ENCODE measurements around the gene PTPRT.

Gene PTPRT

DNA sequence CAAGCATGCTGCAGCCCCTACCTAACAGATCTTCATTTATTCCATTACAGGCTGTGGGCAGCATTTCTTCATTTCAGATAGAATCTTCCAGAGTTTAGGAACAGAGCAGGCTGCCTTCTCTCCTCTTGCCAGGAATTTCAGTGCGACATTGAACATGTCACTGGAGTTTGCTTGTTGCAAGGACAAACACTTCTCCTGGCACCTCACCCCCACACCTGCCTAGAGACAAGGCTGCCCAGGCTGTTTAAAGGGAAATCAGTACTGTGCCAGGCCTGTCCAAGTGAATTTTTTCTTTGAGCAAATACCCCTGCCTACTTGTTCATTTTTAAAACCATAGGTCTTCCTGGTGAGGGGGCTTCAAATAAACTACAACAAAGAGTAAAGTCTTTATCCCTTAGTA, 594.1 kb downstream of the PTPRT start:
- no peak for DNase-seq (ENCODE audit: insufficient read length, low spot score)
- TF ChIP-seq POLR2A (IDR thresholded peaks at IDR 0.05; ENCODE audit: low read depth, low read length) = no peak
- no peak for FAIRE-seq

DNA sequence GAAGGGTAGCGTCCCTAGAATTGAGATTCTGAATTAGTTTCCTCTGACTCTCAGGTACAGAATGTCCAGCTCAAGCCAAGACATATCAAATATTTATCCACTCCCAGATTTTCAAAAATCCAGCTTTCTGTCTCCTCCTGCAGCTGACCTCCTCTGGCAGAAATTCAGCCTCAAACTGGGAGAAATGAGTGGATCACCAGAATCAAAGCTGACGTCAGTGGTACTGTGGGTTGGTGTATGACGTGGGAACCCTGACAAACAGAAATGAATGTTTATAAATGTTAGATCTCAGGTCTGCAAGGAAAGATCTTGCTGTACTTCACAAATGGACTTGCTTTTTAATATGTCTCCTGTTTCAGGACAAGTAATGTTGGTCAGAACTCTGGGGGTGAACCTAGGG, 595.0 kb downstream of the PTPRT start:
- no peak for TF ChIP-seq POLR2A (IDR thresholded peaks at IDR 0.05; ENCODE audit: low read depth, low read length)

DNA sequence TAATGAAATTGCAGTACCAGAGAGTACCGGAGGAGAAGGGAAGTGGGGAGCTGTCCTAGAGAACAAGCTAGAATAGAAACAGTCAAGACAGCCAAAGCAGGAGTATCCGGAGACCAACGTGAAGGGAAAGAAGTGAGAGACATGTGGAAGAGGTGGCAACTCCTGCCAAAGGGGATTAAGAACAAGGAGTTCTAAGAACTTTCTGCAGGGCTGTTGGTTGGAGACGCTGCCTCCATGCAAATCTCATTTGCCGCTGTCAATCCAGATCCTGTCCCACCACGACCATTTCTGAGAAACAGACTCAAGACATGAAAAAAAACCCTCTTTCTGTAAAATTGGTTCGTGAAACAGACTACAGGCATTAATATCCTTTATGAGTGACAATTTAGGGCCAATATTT, 595.7 kb downstream of the PTPRT start:
- no peak for DNase-seq (ENCODE audit: insufficient read length, low spot score)
- no peak for FAIRE-seq
- TF ChIP-seq POLR2A (IDR thresholded peaks at IDR 0.05; ENCODE audit: low read depth, low read length) = no peak

More for the DNA sequence above, 595.0 kb downstream of the PTPRT start:
- FAIRE-seq (no peak), DNase-seq (ENCODE audit: insufficient read length, low spot score) (no peak)

DNA sequence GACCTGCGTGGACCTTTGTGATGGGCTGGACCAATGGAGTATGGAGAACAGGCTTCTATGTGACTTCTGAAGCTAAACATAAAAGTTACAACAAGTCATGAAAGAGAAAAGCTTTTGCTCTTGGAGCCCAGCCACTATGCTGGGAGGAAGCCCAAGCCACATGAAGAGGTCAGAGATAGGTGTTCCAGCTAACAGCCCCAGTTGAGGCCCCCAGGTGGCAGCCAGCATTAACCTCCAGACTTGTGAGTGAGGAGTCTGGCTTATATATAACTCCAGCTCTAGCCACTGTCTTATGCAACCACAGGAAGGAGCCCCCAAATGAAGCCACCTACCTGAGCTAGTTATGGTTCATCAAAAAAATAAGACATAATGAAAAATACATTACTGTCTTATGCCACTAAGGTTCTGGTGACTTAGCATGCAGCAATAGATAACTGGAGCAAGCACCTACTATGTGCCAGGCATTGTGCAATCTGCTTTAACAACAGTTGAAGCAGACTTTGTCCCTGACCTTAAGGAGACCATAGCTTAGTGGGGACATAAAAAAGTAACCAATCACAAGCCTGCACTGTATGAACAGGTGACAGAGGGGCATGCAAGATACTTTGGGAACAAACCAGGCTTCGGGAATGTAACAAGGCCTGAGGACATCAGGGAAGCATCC, 599.6 kb downstream of the PTPRT start:
- DNase-seq (ENCODE audit: insufficient read length, low spot score) (no peak), FAIRE-seq (no peak)
- TF ChIP-seq POLR2A (IDR thresholded peaks at IDR 0.05; ENCODE audit: low read depth, low read length) = no peak

DNA sequence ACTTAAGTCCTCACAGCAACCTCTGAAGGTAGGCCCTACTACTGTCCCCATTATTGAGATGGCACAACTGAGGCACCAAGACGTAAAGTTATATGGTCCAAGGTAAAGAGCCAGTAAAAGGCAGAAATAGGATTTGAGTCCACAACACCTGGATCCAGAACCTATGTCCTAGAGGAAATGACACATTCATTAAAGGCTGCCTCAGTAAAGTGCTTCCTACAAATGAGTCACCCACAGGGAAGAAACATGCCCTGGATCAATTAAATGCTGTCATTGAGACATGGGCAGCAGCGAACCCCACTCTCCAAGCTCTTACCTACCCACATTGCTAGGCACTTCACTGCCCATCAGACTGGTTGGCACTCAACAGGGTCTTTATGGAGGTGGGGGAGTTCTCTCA, 600.9 kb downstream of the PTPRT start:
- no peak for DNase-seq (ENCODE audit: insufficient read length, low spot score)
- no peak for FAIRE-seq
- TF ChIP-seq POLR2A (IDR thresholded peaks at IDR 0.05; ENCODE audit: low read depth, low read length) = no peak

DNA sequence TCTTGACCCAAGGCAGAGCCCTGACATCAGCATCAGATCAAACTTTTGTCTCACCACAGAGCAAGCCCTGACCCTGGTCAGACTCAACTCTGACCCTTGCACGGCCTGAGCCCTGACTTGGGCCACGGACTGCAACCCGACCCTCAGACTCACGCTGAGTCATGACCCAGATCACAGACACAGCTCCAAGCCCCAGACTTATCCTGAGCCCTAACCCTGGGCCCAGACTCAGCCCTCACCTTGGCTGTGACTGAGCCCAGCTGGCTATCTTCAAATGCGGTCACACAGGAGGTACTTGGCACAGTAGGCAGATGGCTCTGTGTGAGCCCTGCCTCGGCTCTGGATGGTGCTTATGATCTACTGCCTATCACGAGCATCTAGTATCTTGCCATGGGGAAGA, 602.3 kb downstream of the PTPRT start:
- no peak for DNase-seq (ENCODE audit: insufficient read length, low spot score)
- TF ChIP-seq POLR2A (IDR thresholded peaks at IDR 0.05; ENCODE audit: low read depth, low read length) = no peak
- no peak for FAIRE-seq

- FAIRE-seq (no peak), DNase-seq (ENCODE audit: insufficient read length, low spot score) (no peak)
- no peak for TF ChIP-seq POLR2A (IDR thresholded peaks at IDR 0.05; ENCODE audit: low read depth, low read length)
Measured at GRCh38 chr20:42581311-42581710, 608.4 kb downstream of the PTPRT start.

DNA sequence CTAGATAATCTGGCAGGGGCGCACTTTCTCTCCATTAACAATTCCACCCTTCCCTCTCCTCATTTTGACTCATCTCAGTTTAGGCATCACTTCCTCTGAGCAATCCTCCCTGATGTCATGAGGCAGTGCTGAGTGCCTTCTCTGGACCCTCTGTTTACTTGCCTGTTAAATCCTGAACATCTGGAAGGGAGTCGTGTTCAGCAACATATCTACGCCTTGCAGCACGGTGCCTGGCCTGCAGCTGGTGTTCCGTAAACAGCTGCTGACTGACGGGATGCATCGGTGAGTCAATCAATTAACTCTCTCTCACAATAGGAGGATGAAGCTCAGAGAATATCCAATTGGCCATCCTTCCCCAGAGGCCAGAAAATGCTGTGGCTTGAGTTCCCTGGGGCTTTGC, 613.5 kb downstream of the PTPRT start:
- TF ChIP-seq POLR2A (IDR thresholded peaks at IDR 0.05; ENCODE audit: low read depth, low read length) = no peak
- FAIRE-seq (no peak), DNase-seq (ENCODE audit: insufficient read length, low spot score) (no peak)

DNA sequence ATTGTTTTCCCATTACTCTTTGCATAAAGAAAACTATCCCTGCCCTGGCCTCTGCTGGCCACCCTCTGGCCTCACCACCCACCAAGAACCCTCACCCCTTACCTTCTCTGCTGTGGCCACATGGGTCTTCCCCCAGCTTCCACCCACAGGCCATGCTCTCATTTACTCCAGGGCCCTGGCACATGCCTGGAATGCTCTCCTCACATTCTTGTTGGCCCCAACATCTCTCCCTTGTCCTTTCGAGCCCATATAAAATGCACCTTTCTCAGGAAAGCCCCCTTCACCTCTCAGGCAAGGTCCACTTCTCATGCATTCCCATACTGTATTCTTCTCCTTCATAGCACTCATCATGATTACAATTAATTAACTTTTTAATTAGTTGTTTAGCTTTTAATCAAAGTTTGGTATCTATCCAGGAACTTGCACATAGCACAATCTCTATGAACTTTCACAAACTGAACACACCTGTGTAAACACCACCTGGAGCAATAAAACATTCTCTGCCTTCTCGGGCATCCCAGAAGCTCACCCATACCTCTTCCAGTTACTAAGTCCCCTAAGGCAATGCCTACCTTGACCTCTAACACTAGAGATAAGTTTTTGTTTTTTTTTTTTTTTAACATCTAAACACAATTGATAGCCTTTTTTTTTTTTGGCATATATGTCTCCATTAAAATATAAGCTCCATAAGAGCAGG, 617.2 kb downstream of the PTPRT start:
- FAIRE-seq (no peak), DNase-seq (ENCODE audit: insufficient read length, low spot score) (no peak)
- TF ChIP-seq POLR2A (IDR thresholded peaks at IDR 0.05; ENCODE audit: low read depth, low read length) = no peak

DNA sequence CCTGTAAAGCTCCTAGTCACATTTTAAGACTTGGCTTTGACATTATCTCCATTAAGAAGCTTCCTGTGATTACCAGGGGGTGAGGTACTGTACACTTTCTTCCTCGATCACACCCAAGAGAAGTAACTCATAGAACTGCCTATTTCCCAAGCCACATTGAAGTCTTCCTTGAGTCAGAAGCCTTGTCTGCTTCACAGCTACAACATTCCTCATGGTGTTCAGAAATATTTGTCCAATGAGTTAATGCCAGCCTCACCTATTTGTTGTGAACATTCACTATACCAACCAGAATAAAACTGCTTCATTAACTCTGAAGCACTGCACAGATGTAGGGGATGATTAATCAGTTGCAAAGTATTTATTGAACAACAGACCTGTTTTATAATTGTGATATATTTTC, 622.3 kb downstream of the PTPRT start:
- no peak for DNase-seq (ENCODE audit: insufficient read length, low spot score)
- no peak for TF ChIP-seq POLR2A (IDR thresholded peaks at IDR 0.05; ENCODE audit: low read depth, low read length)
- FAIRE-seq = no peak

- TF ChIP-seq POLR2A (IDR thresholded peaks at IDR 0.05; ENCODE audit: low read depth, low read length) = no peak
- FAIRE-seq (no peak), DNase-seq (ENCODE audit: insufficient read length, low spot score) (no peak)
Measured at GRCh38 chr20:42565235-42565995, 624.3 kb downstream of the PTPRT start.

- DNase-seq (ENCODE audit: insufficient read length, low spot score) (no peak), FAIRE-seq (no peak)
- TF ChIP-seq POLR2A (IDR thresholded peaks at IDR 0.05; ENCODE audit: low read depth, low read length) = no peak
Measured at GRCh38 chr20:42559665-42560064, 630.0 kb downstream of the PTPRT start.

DNA sequence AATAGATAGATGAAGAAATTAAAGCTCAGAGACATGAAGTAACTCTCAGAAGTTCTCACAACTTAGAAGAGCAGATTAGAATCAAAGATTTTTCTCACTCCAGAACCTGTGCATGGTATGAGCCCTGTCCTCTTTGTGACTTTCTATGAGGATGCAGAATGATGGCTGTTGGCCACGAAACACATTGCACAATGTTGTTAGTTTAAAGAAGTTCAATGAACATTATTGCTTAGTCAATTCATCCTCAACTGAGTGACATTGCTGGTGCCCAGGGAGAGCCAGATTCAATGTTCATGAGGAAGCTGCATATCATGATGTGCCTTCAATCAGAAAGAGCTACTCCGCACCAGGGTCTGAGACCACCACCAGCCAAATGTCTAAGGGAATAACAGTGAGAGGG, 633.1 kb downstream of the PTPRT start:
- no peak for TF ChIP-seq POLR2A (IDR thresholded peaks at IDR 0.05; ENCODE audit: low read depth, low read length)
- FAIRE-seq = no peak
- no peak for DNase-seq (ENCODE audit: insufficient read length, low spot score)

DNA sequence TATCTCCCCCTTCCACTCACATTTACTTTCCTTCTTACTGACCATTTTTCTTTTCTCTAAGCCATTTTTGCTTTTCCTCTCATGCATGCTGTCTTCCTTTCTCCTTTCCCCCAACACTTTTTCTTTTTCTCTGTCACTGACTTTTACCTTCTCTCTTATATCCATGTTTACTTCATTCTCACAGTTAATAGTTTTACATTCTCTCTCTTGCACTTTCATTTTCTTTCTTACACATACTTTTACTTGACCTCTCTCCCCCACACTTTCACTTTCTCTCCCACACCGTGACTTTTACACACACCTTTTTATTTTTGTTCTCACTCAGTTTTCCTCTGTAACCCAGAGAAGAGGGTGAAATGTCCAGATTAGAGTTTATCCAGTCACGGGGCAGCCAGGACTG, 636.3 kb downstream of the PTPRT start:
- FAIRE-seq (no peak), DNase-seq (ENCODE audit: insufficient read length, low spot score) (no peak)
- no peak for TF ChIP-seq POLR2A (IDR thresholded peaks at IDR 0.05; ENCODE audit: low read depth, low read length)

- no peak for TF ChIP-seq POLR2A (IDR thresholded peaks at IDR 0.05; ENCODE audit: low read depth, low read length)
- no peak for DNase-seq (ENCODE audit: insufficient read length, low spot score)
- FAIRE-seq = no peak
Measured at GRCh38 chr20:42549496-42549895, 640.2 kb downstream of the PTPRT start.
